NCI-H460 (cell line): ENCODE results near the gene MAN1C1. TPM values are rescaled to one million over a fixed set of nuclear protein-coding genes. Genes with fewer than 3 reads are reported as not detected.

ENCODE experiments used
- DNase-seq: peaks from one replicate; pipeline ENCODE4 v3.0.0-alpha.2; 2016; ENCODE audit warnings: low read depth; ENCODE audit errors: extremely low read depth
- total RNA-seq: library from RNA; depleted of rRNA; stranded (reverse); fragments of >200 nt; shearing (Covaris generic); gene quantifications from 2 replicates; pipeline ENCODE4 v1.2.3, GENCODE V29; 2014

Gene MAN1C1
- total RNA-seq, 1 experiment from 2014 or later: 0.10 TPM

- no peak for DNase-seq
These were observed 4.7 kb upstream of the MAN1C1 start for GRCh38 chr1:25611843-25612242.

- no peak for DNase-seq
These were observed 4.2 kb upstream of the MAN1C1 start for GRCh38 chr1:25612421-25612820.

- no peak for DNase-seq
These were observed 3.5 kb upstream of the MAN1C1 start for GRCh38 chr1:25613091-25613490.

GRCh38 chr1:25614501-25615171, 2.0 kb upstream of the MAN1C1 start:
- DNase-seq: no peak

- DNase-seq: no peak
These were observed 1.4 kb upstream of the MAN1C1 start for GRCh38 chr1:25615172-25615541.

- DNase-seq: no peak
These were observed 962 bp upstream of the MAN1C1 start for GRCh38 chr1:25615563-25616094.

GRCh38 chr1:25616987-25617624, 515 bp downstream of the MAN1C1 start:
- DNase-seq: no peak

- DNase-seq: no peak
These were observed 1.2 kb downstream of the MAN1C1 start for GRCh38 chr1:25617625-25618432.

- no peak for DNase-seq
These were observed 1.8 kb downstream of the MAN1C1 start for GRCh38 chr1:25618433-25618808.

GRCh38 chr1:25619101-25619890, 2.7 kb downstream of the MAN1C1 start:
- no peak for DNase-seq

- DNase-seq: no peak
These were observed 3.6 kb downstream of the MAN1C1 start for GRCh38 chr1:25620211-25620610.

- DNase-seq: no peak
These were observed 4.2 kb downstream of the MAN1C1 start for GRCh38 chr1:25620701-25621350.

GRCh38 chr1:25621876-25622275, 5.3 kb downstream of the MAN1C1 start:
- no peak for DNase-seq

- DNase-seq: no peak
These were observed 5.9 kb downstream of the MAN1C1 start for GRCh38 chr1:25622531-25622930.

- DNase-seq: no peak
These were observed 6.4 kb downstream of the MAN1C1 start for GRCh38 chr1:25623007-25623406.

GRCh38 chr1:25623731-25624130, 7.1 kb downstream of the MAN1C1 start:
- no peak for DNase-seq

GRCh38 chr1:25624156-25624555, 7.6 kb downstream of the MAN1C1 start:
- DNase-seq: no peak

GRCh38 chr1:25624604-25625003, 8.0 kb downstream of the MAN1C1 start:
- DNase-seq: no peak

- DNase-seq: no peak
These were observed 9.4 kb downstream of the MAN1C1 start for GRCh38 chr1:25626018-25626417.

- DNase-seq: no peak
These were observed 12.3 kb downstream of the MAN1C1 start for GRCh38 chr1:25628741-25629421.
